Endothelial cell of umbilical vein (primary cell): ENCODE results near the gene ADARB2. TPM values are rescaled to one million over a fixed set of nuclear protein-coding genes. Genes with fewer than 3 reads are reported as not detected.

Experiments used
- BruUV-seq: library from RNA; stranded (reverse); fragments of 400-500 nt; replicated peaks from 2 replicates; lab custom pipeline; 2021; lab: Mats Ljungman, UMichigan
- CTCF ChIA-PET: fragments of 300-600, 350-600 bp; sonication (Branson Sonifier 250); formaldehyde crosslinking; loops from one replicate; lab custom pipeline; 2021; ENCODE audit warnings: antibody characterized with exemption, inconsistent platforms; lab: Charles Lee
- POLR2A ChIA-PET: fragments of 300-600, 350-600 bp; sonication (Branson Sonifier 250); formaldehyde crosslinking; loops from one replicate; lab custom pipeline; 2021; ENCODE audit warnings: antibody characterized with exemption, inconsistent platforms; lab: Charles Lee
- DNase-seq: peaks from one replicate; pipeline ENCODE4 v3.0.0-alpha.2; 2011; ENCODE audit warnings: low read depth, low spot score
- FAIRE-seq: peaks from 2 replicates; lab custom pipeline; 2011; peaks lifted over from hg19 to GRCh38; lab: Jason Lieb, UNC
- H2AFZ ChIP-seq: 2 replicates; pipeline ENCODE4 v1.6.0; 2012; ENCODE audit warnings: low read depth, low read length, control low read depth, inconsistent platforms
- H3K27ac ChIP-seq: 2 replicates; pipeline ENCODE4 v1.5.1; 2011; ENCODE audit warnings: low read depth, mild to moderate bottlenecking, control low read depth, low read length, moderate library complexity; ENCODE audit not compliant: insufficient read depth
- H3K27me3 ChIP-seq, 2 experiments: 2 replicates each; pipeline versions ENCODE4 v1.6.0 to v1.6.1; 2011; ENCODE audit warnings: low read length in 2 of 2, mixed read lengths in 1 of 2; ENCODE audit not compliant: control insufficient read depth in 2 of 2, insufficient read depth in 2 of 2
- H3K36me3 ChIP-seq, 2 experiments: 2 replicates in 1 of 2; 3 replicates in 1 of 2; pipeline ENCODE4 v1.5.1; 2011; ENCODE audit warnings: low read length in 2 of 2, mild to moderate bottlenecking in 1 of 2, moderate library complexity in 1 of 2; ENCODE audit not compliant: control insufficient read depth in 2 of 2, insufficient read depth in 2 of 2; ENCODE audit errors: extremely low read depth in 1 of 2
- H3K4me1 ChIP-seq: 3 replicates; pipeline ENCODE4 v1.5.1; 2011; ENCODE audit warnings: mild to moderate bottlenecking, low read length; ENCODE audit not compliant: control insufficient read depth, insufficient read depth; ENCODE audit errors: extremely low read depth
- H3K4me2 ChIP-seq: 2 replicates; pipeline ENCODE4 v1.6.1; 2011; ENCODE audit warnings: low read length, control low read depth, mixed read lengths; ENCODE audit not compliant: insufficient read depth
- H3K4me3 ChIP-seq, 3 experiments: fragments of 200-600 bp in 1 of 3; sonication (generic), shearing (Covaris generic) in 1 of 3; replicated peaks in 1 of 3; 2 replicates each; pipeline ENCODE4 v1.5.1; 2011 to 2016; ENCODE audit warnings: control low read depth in 3 of 3, low read length in 3 of 3, mild to moderate bottlenecking in 2 of 3, inconsistent platforms in 1 of 3, low read depth in 1 of 3, moderate library complexity in 1 of 3; ENCODE audit not compliant: insufficient read depth in 1 of 3
- H3K79me2 ChIP-seq: 2 replicates; pipeline ENCODE4 v1.6.0; 2012; ENCODE audit warnings: low read length, inconsistent platforms; ENCODE audit not compliant: control insufficient read depth, insufficient read depth
- H3K9ac ChIP-seq: replicated peaks from 2 replicates; pipeline ENCODE3; 2011; ENCODE audit warnings: low read length, control low read depth; ENCODE audit not compliant: insufficient read depth; ENCODE audit errors: extremely low read depth
- H3K9me1 ChIP-seq: replicated peaks from 3 replicates; pipeline ENCODE4 v1.6.0; 2011; ENCODE audit warnings: mild to moderate bottlenecking, low read length; ENCODE audit not compliant: control insufficient read depth, insufficient read depth; ENCODE audit errors: extremely low read depth
- H3K9me3 ChIP-seq: replicated peaks from 2 replicates; pipeline ENCODE4 v1.5.1; 2012; ENCODE audit warnings: low read length, inconsistent platforms; ENCODE audit not compliant: control insufficient read depth, insufficient read depth
- H4K20me1 ChIP-seq: replicated peaks from 2 replicates; pipeline ENCODE3; 2011; ENCODE audit warnings: mild to moderate bottlenecking, low read length; ENCODE audit not compliant: control insufficient read depth, insufficient read depth; ENCODE audit errors: extremely low read depth
- EZH2 ChIP-seq: IDR thresholded peaks from 2 replicates; pipeline ENCODE4 v1.6.1; 2012; ENCODE audit warnings: borderline replicate concordance, low read depth, mild to moderate bottlenecking, moderate library complexity, low read length, inconsistent platforms; ENCODE audit not compliant: severe bottlenecking
- FOS ChIP-seq: IDR thresholded peaks from 2 replicates; pipeline ENCODE4 v1.6.1; 2011; ENCODE audit warnings: mild to moderate bottlenecking, low read length, moderate library complexity, borderline replicate concordance; ENCODE audit not compliant: insufficient read depth
- GATA2 ChIP-seq: IDR thresholded peaks from 2 replicates; pipeline ENCODE4 v1.7.0; 2011; ENCODE audit warnings: low read depth, mild to moderate bottlenecking, moderate library complexity, mixed read lengths, low read length; ENCODE audit not compliant: insufficient read length, insufficient read depth
- JUN ChIP-seq: IDR thresholded peaks from 2 replicates; pipeline ENCODE4 v1.6.1; 2011; ENCODE audit warnings: borderline replicate concordance, low read depth; ENCODE audit not compliant: insufficient read length, insufficient read depth
- MYC ChIP-seq: IDR thresholded peaks from one replicate; pipeline ENCODE4 v1.6.1; 2011; ENCODE audit warnings: mild to moderate bottlenecking, low read depth, low read length
- POLR2A ChIP-seq: IDR thresholded peaks from 2 replicates; pipeline ENCODE4 v1.6.1; 2012; ENCODE audit warnings: low read depth, mild to moderate bottlenecking, control low read depth, low read length
- POLR2AphosphoS5 ChIP-seq: IDR thresholded peaks from 2 replicates; pipeline ENCODE4 v1.6.1; 2012; ENCODE audit warnings: low read depth, mild to moderate bottlenecking, control low read depth, low read length, moderate library complexity; ENCODE audit not compliant: insufficient read depth
- dilution Hi-C: fragments of 300-500 bp; cut with MboI; formaldehyde crosslinking; loops from one replicate; pipeline ENCODE4 v1.15.0; 2019; ENCODE audit warnings: low sequenced_read_pairs; ENCODE audit not compliant: extremely low pct_ligation_motif_present
- intact Hi-C: fragments of 100-400 bp; cut with micrococcal nuclease; formaldehyde crosslinking; loops from one replicate; pipeline ENCODE4 v1.10.0; 2022
- polyA plus RNA-seq, 4 experiments: library from polyadenylated mRNA; depleted of rRNA in 3 of 4; stranded (reverse) in 3 of 4; unstranded in 1 of 4; fragments of >200 nt; gene quantifications; 2 replicates each; pipeline versions ENCODE4 v1.2.1 to v1.2.3, GENCODE V29; 2011 to 2012; ENCODE audit warnings: missing spikeins in 1 of 4
- total RNA-seq: library from RNA; stranded (reverse); gene quantifications from 2 replicates; pipeline ENCODE4 v1.2.3, GENCODE V29; 2021
- TF ChIP-seq, protein P1 (sequence below): IDR thresholded peaks from 2 replicates; pipeline ENCODE4 v1.6.1; 2011; ENCODE audit not compliant: insufficient read depth, insufficient read length
- TF ChIP-seq, protein P2 (sequence below), 2 donors: IDR thresholded peaks; 1 replicate in 1 of 2; 2 replicates in 1 of 2; pipeline ENCODE4 v1.5.1; 2011; ENCODE audit warnings: low read length in 2 of 2, mild to moderate bottlenecking in 2 of 2, moderate library complexity in 2 of 2, control low read depth in 1 of 2, inconsistent platforms in 1 of 2, low read depth in 1 of 2; ENCODE audit not compliant: insufficient read depth in 1 of 2; ENCODE audit errors: extremely low read depth in 1 of 2

ADARB2 gene
- total and polyA plus RNA-seq, 2 donors (not counting 3 experiments of a cell fraction or from before 2014, with no cell fraction given): not detected

DNA sequence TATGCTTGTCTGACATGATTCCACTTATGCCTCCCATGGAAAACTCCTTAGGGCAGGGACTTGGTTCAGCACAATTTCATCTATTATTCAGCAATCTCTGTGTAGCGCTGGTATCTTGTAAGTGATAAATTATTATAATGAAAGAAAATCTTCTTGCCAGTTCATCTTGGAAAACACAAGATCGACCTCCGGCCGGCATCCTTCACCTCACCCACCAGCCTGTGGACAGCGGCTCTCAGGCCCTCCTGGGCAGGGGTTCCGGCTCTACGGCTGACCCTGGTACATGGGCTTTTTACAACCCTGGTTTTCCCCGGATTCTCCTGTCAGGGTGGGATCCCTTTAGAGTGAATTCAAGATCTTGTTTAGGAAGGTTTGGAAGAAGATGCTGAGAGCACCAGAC is 145.6 kb downstream of the ADARB2 start:
- CTCF ChIA-PET: no interaction called here
- dilution Hi-C loops: no loop called here
- no peaks in the 10 kb centered on the region for H3K36me3 ChIP-seq

More for the DNA sequence above, 145.6 kb downstream of the ADARB2 start:
- Histone ChIP-seq H3K4me3 (no peak overlapping the region), H3K79me2 (no peaks in the 10 kb centered on the region), H2AFZ (no peak overlapping the region), H4K20me1 (no peaks in the 10 kb centered on the region), H3K9me3 (peaks cover 8% of the 10 kb centered on the region), H3K4me1 (no peaks in the 10 kb centered on the region), H3K27me3 (no peaks in the 10 kb centered on the region), H3K4me2 (no peak overlapping the region), H3K9ac (no peak overlapping the region), H3K9me1 (no peaks in the 10 kb centered on the region), H3K27ac (no peak overlapping the region)
- intact Hi-C loops: no loop called here
- DNase-seq (no peak), FAIRE-seq (no peak)
- no peak for TF ChIP-seq EZH2
- no peak for TF ChIP-seq MYC
- TF ChIP-seq POLR2AphosphoS5: no peak
- no peak for TF ChIP-seq POLR2A
- TF ChIP-seq, protein P1, sequence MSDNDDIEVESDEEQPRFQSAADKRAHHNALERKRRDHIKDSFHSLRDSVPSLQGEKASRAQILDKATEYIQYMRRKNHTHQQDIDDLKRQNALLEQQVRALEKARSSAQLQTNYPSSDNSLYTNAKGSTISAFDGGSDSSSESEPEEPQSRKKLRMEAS: no peak
- no peak for TF ChIP-seq JUN
- TF ChIP-seq, protein P2, sequence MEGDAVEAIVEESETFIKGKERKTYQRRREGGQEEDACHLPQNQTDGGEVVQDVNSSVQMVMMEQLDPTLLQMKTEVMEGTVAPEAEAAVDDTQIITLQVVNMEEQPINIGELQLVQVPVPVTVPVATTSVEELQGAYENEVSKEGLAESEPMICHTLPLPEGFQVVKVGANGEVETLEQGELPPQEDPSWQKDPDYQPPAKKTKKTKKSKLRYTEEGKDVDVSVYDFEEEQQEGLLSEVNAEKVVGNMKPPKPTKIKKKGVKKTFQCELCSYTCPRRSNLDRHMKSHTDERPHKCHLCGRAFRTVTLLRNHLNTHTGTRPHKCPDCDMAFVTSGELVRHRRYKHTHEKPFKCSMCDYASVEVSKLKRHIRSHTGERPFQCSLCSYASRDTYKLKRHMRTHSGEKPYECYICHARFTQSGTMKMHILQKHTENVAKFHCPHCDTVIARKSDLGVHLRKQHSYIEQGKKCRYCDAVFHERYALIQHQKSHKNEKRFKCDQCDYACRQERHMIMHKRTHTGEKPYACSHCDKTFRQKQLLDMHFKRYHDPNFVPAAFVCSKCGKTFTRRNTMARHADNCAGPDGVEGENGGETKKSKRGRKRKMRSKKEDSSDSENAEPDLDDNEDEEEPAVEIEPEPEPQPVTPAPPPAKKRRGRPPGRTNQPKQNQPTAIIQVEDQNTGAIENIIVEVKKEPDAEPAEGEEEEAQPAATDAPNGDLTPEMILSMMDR (IDR thresholded peaks at IDR 0.05; ENCODE audit: extremely low read depth in 1 of 2, insufficient read depth in 1 of 2, low read depth in 1 of 2, low read length in 2 of 2): no peak
- no peak for TF ChIP-seq FOS
- no peak for TF ChIP-seq GATA2
- POLR2A ChIA-PET: no interaction called here
- no TSS peak for BruUV-seq
